Measurements from ENCODE around the gene CPAMD8.

- TF ChIP-seq, protein P1, sequence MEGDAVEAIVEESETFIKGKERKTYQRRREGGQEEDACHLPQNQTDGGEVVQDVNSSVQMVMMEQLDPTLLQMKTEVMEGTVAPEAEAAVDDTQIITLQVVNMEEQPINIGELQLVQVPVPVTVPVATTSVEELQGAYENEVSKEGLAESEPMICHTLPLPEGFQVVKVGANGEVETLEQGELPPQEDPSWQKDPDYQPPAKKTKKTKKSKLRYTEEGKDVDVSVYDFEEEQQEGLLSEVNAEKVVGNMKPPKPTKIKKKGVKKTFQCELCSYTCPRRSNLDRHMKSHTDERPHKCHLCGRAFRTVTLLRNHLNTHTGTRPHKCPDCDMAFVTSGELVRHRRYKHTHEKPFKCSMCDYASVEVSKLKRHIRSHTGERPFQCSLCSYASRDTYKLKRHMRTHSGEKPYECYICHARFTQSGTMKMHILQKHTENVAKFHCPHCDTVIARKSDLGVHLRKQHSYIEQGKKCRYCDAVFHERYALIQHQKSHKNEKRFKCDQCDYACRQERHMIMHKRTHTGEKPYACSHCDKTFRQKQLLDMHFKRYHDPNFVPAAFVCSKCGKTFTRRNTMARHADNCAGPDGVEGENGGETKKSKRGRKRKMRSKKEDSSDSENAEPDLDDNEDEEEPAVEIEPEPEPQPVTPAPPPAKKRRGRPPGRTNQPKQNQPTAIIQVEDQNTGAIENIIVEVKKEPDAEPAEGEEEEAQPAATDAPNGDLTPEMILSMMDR (IDR thresholded peaks at IDR 0.05) = no peak
- TF ChIP-seq POLR2A (IDR thresholded peaks at IDR 0.05) = no peak
Measured at GRCh38 chr19:16873594-16873993, 153.0 kb downstream of the CPAMD8 start.

Data from right lobe of liver (tissue), 4 donors.